Hepatocyte (in vitro differentiated cells): ENCODE measurements around the gene RELCH. TPM values are rescaled to one million over a fixed set of nuclear protein-coding genes. Genes with fewer than 3 reads are reported as not detected.

Source experiments
- DNase-seq: peaks from one replicate; pipeline ENCODE4 v3.0.0-alpha.2; 2016; ENCODE audit warnings: low spot score
- H2AFZ ChIP-seq: fragments of 200-600 bp; sonication (generic); 2 replicates; pipeline ENCODE4 v1.6.0; 2016; ENCODE audit warnings: antibody characterized with exemption, mild to moderate bottlenecking
- H3K27ac ChIP-seq: fragments of 200-600 bp; sonication (generic); 2 replicates; pipeline ENCODE4 v1.5.1; 2016; ENCODE audit warnings: mild to moderate bottlenecking
- H3K27me3 ChIP-seq: fragments of 200-600 bp; sonication (generic); 2 replicates; pipeline ENCODE4 v1.6.1; 2016
- H3K36me3 ChIP-seq: fragments of 200-600 bp; sonication (generic); replicated peaks from 2 replicates; pipeline ENCODE4 v1.5.1; 2016; ENCODE audit warnings: low read depth; ENCODE audit not compliant: insufficient read depth
- H3K4me1 ChIP-seq: fragments of 200-600 bp; sonication (generic); 2 replicates; pipeline ENCODE4 v1.5.1; 2016; ENCODE audit warnings: mild to moderate bottlenecking, moderate library complexity; ENCODE audit not compliant: insufficient read depth
- H3K4me2 ChIP-seq: fragments of 200-600 bp; sonication (generic); 2 replicates; pipeline ENCODE4 v1.6.0; 2016
- H3K4me3 ChIP-seq: fragments of 200-600 bp; sonication (generic); 2 replicates; pipeline ENCODE4 v1.5.1; 2016; ENCODE audit warnings: mild to moderate bottlenecking
- H3K79me2 ChIP-seq: fragments of 200-600 bp; sonication (generic); 2 replicates; pipeline ENCODE4 v1.6.0; 2017; ENCODE audit warnings: mild to moderate bottlenecking
- H3K9me2 ChIP-seq: fragments of 200-600 bp; sonication (generic); replicated peaks from 2 replicates; pipeline ENCODE4 v1.6.0; 2017; ENCODE audit warnings: mild to moderate bottlenecking; ENCODE audit not compliant: insufficient read depth
- H3K9me3 ChIP-seq: fragments of 200-600 bp; sonication (generic); 2 replicates; pipeline ENCODE4 v1.5.1; 2016; ENCODE audit warnings: low read depth, mild to moderate bottlenecking
- H4K20me1 ChIP-seq: fragments of 200-600 bp; sonication (generic); 2 replicates; pipeline ENCODE4 v1.6.0; 2016; ENCODE audit warnings: mild to moderate bottlenecking; ENCODE audit not compliant: insufficient read depth, poor library complexity, severe bottlenecking
- EZH2 ChIP-seq: fragments of 200-600 bp; sonication (generic); IDR thresholded peaks from 2 replicates; pipeline ENCODE4 v1.6.1; 2016; ENCODE audit warnings: antibody characterized with exemption, mild to moderate bottlenecking, borderline replicate concordance
- EZH2phosphoT487 ChIP-seq: fragments of 200-600 bp; sonication (generic); IDR thresholded peaks from one replicate; pipeline ENCODE4 v1.6.1; 2018; ENCODE audit warnings: antibody characterized with exemption, mild to moderate bottlenecking, low read depth, moderate library complexity; ENCODE audit not compliant: unreplicated experiment, severe bottlenecking
- WGBS: methylation state at CpG from one replicate; pipeline ENCODE4 v1.1.6; 2016; ENCODE audit warnings: low lambda C conversion rate; ENCODE audit errors: missing lambda C conversion rate; 5-methylcytosine and 5-hydroxymethylcytosine counted together
- polyA plus RNA-seq: library from polyadenylated mRNA; unstranded; fragments of >200 nt; fragmentation: Nextera tagmentation; extraction: Ambion mirVana; gene quantifications from 2 replicates; pipeline ENCODE4 v1.2.1, GENCODE V29; 2016
- total RNA-seq: library from RNA; depleted of rRNA; stranded (reverse); fragments of >200 nt; gene quantifications from 2 replicates; pipeline ENCODE4 v1.2.3, GENCODE V29; 2014
- TF ChIP-seq, protein P1 (sequence below): fragments of 200-600 bp; sonication (generic); IDR thresholded peaks from 2 replicates; pipeline ENCODE4 v1.5.1; 2016; ENCODE audit warnings: antibody characterized with exemption, mild to moderate bottlenecking; ENCODE audit not compliant: poor library complexity

RELCH gene
- total RNA-seq (28.9 and 45.8 TPM in 2 replicates), polyA plus RNA-seq (8.3 and 9.3 TPM in 2 replicates)

DNA sequence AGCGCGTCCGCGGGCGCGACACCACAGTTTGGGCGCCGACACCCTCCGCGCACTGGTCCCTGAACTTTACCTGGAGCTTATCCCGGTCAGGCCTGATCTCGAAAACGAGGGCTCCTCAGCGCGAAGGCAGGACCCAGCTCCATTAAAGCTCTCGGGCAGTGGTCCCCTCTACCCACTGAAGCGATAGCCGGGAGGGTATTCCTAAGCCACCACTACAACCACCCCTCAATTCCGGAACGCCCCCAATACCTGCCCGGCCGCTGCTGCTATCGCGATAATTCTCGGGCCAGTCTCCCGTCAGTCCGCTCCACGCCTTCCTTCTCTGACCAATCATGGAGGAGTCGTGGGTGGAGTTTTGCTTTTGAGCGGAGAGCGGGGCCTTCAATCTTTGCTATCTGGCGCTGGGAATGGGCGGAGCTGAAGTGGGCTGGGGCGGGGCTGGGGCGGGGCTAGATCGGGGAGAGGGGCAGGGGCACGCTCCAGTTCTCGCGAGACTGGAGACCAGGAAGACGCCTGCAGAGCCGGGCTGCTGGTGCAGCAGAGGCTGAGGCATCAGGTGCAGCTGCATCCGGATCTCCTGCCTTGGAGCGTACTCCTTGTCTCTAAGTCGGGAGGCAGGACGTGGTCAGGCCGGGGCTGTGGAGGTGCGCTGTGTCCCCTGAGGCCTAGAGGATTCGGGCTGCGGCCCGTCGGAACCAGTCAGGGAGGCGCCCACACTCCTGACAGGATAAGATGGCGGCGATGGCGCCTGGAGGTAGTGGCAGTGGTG lies at the start of gene RELCH, which contains the start of gene PIGN:
Gene RELCH (plus strand): TSS at position 482 of the 769 bp plus-strand sequence. CDS start 251 bp downstream, at position 733.
Gene PIGN (minus strand): TSS at position 283 of the 769 bp plus-strand sequence. CDS start 25,703 bp downstream, outside the sequence.
- Histone ChIP-seq H3K4me1 (peaks cover 19% of the 10 kb centered on the region), H3K9me3 (no peaks in the 10 kb centered on the region), H3K4me2 (peak within 1 kb of the TSS; percentile 93), H2AFZ (peak within 1 kb of the TSS; percentile 79), H3K79me2 (peaks cover 78% of the 10 kb centered on the region), H4K20me1 (peaks cover 23% of the 10 kb centered on the region), H3K36me3 (no peaks in the 10 kb centered on the region), H3K4me3 (peak within 1 kb of the TSS; percentile 51), H3K27me3 (no peaks in the 10 kb centered on the region), H3K9me2 (no peaks in the 10 kb centered on the region), H3K27ac (peak within 1 kb of the TSS; percentile 80)
- DNase-seq, result peak; percentile 99
- TF ChIP-seq EZH2 (no peak), EZH2phosphoT487 (no peak)
- TF ChIP-seq, protein P1, sequence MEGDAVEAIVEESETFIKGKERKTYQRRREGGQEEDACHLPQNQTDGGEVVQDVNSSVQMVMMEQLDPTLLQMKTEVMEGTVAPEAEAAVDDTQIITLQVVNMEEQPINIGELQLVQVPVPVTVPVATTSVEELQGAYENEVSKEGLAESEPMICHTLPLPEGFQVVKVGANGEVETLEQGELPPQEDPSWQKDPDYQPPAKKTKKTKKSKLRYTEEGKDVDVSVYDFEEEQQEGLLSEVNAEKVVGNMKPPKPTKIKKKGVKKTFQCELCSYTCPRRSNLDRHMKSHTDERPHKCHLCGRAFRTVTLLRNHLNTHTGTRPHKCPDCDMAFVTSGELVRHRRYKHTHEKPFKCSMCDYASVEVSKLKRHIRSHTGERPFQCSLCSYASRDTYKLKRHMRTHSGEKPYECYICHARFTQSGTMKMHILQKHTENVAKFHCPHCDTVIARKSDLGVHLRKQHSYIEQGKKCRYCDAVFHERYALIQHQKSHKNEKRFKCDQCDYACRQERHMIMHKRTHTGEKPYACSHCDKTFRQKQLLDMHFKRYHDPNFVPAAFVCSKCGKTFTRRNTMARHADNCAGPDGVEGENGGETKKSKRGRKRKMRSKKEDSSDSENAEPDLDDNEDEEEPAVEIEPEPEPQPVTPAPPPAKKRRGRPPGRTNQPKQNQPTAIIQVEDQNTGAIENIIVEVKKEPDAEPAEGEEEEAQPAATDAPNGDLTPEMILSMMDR, result no peak
- under 1% methylated on average over 48 of the region's 55 CpGs for WGBS

DNA sequence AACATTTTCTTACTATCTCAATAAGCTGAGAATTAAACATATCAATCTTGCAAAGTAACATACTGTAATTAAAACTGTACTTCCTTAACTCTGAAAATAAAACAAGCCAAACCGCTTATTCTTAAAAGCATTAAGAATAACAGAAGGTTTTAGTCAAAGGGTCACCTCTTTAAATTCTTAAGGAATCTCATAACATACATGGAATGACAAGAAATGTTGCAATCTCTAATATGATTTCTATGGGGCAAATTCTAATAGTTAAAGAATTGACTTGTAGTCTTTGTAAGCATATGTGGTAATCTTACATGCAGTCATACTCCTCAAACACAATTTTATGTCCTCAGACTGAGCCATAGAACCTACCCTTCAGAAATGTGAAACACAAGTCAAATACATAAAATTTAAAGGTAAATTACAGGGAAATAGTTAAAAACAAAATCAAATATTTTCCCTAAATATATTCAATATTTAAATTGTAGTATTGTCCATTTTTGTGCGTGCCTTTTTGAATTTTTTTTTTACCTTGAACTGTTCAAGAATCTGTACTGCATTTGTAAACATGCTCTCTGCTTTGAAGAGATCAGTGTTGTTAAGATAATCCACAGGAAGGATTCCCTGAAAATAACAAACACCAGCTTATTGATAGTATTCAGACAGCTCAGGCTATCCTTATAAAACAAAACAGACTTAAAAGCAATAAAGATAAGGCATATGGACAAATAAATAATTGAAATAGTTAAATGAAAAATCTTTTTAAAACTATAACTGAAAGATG lies 48.4 kb upstream of the RELCH start:
- DNase-seq, result no peak
- Histone ChIP-seq H3K27me3 (no peaks in the 10 kb centered on the region), H3K4me2 (no peak overlapping the region), H3K9me3 (no peaks in the 10 kb centered on the region), H3K9me2 (no peaks in the 10 kb centered on the region), H3K79me2 (no peaks in the 10 kb centered on the region), H3K4me3 (no peak overlapping the region), H3K36me3 (no peaks in the 10 kb centered on the region), H3K27ac (no peak overlapping the region), H3K4me1 (no peaks in the 10 kb centered on the region), H4K20me1 (no peaks in the 10 kb centered on the region), H2AFZ (no peak overlapping the region)
- TF ChIP-seq, protein P1, result no peak
- TF ChIP-seq EZH2 (no peak), EZH2phosphoT487 (no peak)
- 75% methylated on average over 2 of the region's 2 CpGs for WGBS

DNA sequence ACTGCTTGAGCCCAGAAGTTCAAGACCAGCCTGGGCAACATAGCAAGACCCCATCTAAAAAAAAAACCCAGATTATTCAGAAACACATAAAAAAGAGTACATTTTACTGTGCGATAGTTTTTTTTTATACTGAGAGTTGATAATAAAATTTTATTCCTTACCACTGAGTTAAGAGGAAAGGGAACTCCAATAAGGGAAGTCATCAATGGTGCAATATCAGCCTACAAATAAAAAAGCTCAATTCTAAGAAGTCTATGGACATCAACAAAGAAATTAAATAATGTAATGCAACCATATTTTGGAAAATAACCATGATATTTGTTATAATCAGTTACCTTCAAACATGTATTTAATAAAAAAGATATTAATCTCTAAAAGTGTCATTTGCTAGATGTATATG lies 46.8 kb upstream of the RELCH start:
- Histone ChIP-seq H3K36me3 (no peaks in the 10 kb centered on the region), H3K4me1 (no peaks in the 10 kb centered on the region), H3K79me2 (no peaks in the 10 kb centered on the region), H4K20me1 (no peaks in the 10 kb centered on the region), H3K9me2 (no peaks in the 10 kb centered on the region), H3K4me3 (no peak overlapping the region), H3K27ac (no peak overlapping the region), H3K4me2 (no peak overlapping the region), H3K9me3 (no peaks in the 10 kb centered on the region), H3K27me3 (no peaks in the 10 kb centered on the region), H2AFZ (no peak overlapping the region)
- TF ChIP-seq, protein P1, result no peak
- TF ChIP-seq EZH2 (no peak), EZH2phosphoT487 (no peak)
- DNase-seq, result no peak
- 100% methylated on average over 1 of the region's 1 CpG for WGBS
